HepG2 (cell line): ENCODE data around the gene PDE3A. TPM values are rescaled to one million over a fixed set of nuclear protein-coding genes. Genes with fewer than 3 reads are reported as not detected.

Experiments used
- ATAC-seq: fragments of 200-7000 bp; cut with Tn5 transposase; 3 replicates; pipeline ENCODE4 v1.9.1; 2020; ENCODE audit warnings: mild to moderate bottlenecking, moderate library complexity
- BruUV-seq: library from RNA; stranded (reverse); fragments of 400-500 nt; replicated peaks from 2 replicates; lab custom pipeline; 2021; lab: Mats Ljungman, UMichigan
- CTCF ChIA-PET: fragments of 300-600 bp; formaldehyde crosslinking; extraction: SDS; loops from one replicate; lab custom pipeline; 2021; ENCODE audit warnings: low total read pairs, inconsistent platforms, low intra/inter-chr PET ratio; lab: Yijun Ruan, JAX
- POLR2A ChIA-PET: fragments of 350-600 bp; sonication (Branson Sonifier 250); formaldehyde crosslinking; loops from one replicate; lab custom pipeline; 2020; ENCODE audit warnings: antibody characterized with exemption, inconsistent platforms; lab: Yijun Ruan, JAX
- DNase-seq: peaks from one replicate; pipeline ENCODE4 v3.0.0-alpha.2; 2015; ENCODE audit warnings: low spot score
- FAIRE-seq: peaks from 3 replicates; lab custom pipeline; 2011; peaks lifted over from hg19 to GRCh38; lab: Jason Lieb, UNC
- H2AFZ ChIP-seq: one replicate; pipeline ENCODE4 v1.6.1; 2011; ENCODE audit warnings: low read length, inconsistent platforms
- H3K27ac ChIP-seq: fragments of 300-600 bp; 3 replicates; pipeline ENCODE4 v1.8.0; 2011; ENCODE audit warnings: mixed run types, mild to moderate bottlenecking, mixed read lengths, low read length, inconsistent platforms; ENCODE audit not compliant: insufficient read depth; ENCODE audit errors: extremely low read length
- H3K27me3 ChIP-seq, 2 experiments: fragments of 200-600 bp in 1 of 2; 2 replicates in 1 of 2; 3 replicates in 1 of 2; pipeline versions ENCODE4 v1.6.0 to v1.8.0; 2011; ENCODE audit warnings: low read length in 2 of 2, mild to moderate bottlenecking in 2 of 2, moderate library complexity in 2 of 2, inconsistent platforms in 1 of 2; ENCODE audit not compliant: insufficient read depth in 2 of 2, control insufficient read depth in 1 of 2
- H3K36me3 ChIP-seq, 2 experiments: fragments of 200-600 bp in 1 of 2; replicated peaks in 1 of 2; 2 replicates in 1 of 2; 3 replicates in 1 of 2; pipeline versions ENCODE4 v1.5.1 to v1.8.0; 2011; ENCODE audit warnings: low read length in 2 of 2, inconsistent platforms in 1 of 2; ENCODE audit not compliant: insufficient read depth in 2 of 2, control insufficient read depth in 1 of 2
- H3K4me1 ChIP-seq: 2 replicates; pipeline ENCODE4 v1.5.1; 2012; ENCODE audit warnings: low read length, inconsistent platforms; ENCODE audit not compliant: insufficient read depth
- H3K4me2 ChIP-seq: 2 replicates; pipeline ENCODE4 v1.6.0; 2011; ENCODE audit warnings: low read depth, low read length, inconsistent platforms
- H3K4me3 ChIP-seq, 3 experiments: fragments of 200-600 bp in 1 of 3; sonication (generic), shearing (Covaris generic) in 1 of 3; replicated peaks in 1 of 3; 2 replicates each; pipeline ENCODE4 v1.5.1; 2011 to 2016; ENCODE audit warnings: low read length in 3 of 3, inconsistent platforms in 2 of 3, low read depth in 2 of 3, mild to moderate bottlenecking in 2 of 3, control low read depth in 1 of 3, mixed read lengths in 1 of 3; ENCODE audit not compliant: insufficient read depth in 1 of 3
- H3K79me2 ChIP-seq: one replicate; pipeline ENCODE4 v1.6.1; 2011; ENCODE audit warnings: low read length, inconsistent platforms; ENCODE audit not compliant: insufficient read depth
- H3K9ac ChIP-seq: 2 replicates; pipeline ENCODE4 v1.6.0; 2011; ENCODE audit warnings: mild to moderate bottlenecking, low read depth, low read length, inconsistent platforms; ENCODE audit not compliant: insufficient read depth
- H3K9me3 ChIP-seq: 2 replicates; pipeline ENCODE4 v1.5.1; 2012; ENCODE audit warnings: mild to moderate bottlenecking, low read length
- H4K20me1 ChIP-seq: 2 replicates; pipeline ENCODE4 v1.6.0; 2011; ENCODE audit warnings: inconsistent platforms, mild to moderate bottlenecking, low read length, moderate library complexity; ENCODE audit not compliant: insufficient read depth
- CBX2 ChIP-seq, 2 experiments: fragments of 200-600 bp in 1 of 2; sonication (generic); formaldehyde crosslinking in 1 of 2; IDR thresholded peaks; 2 replicates each; pipeline versions ENCODE4 v1.7.0 to v1.8.1; 2018 to 2022; ENCODE audit warnings: low read depth in 2 of 2, low read length in 1 of 2, mild to moderate bottlenecking in 1 of 2, missing genetic modification reagents in 1 of 2
- CREB1 ChIP-seq, 2 experiments: fragments of 450-650 bp in 1 of 2; IDR thresholded peaks; 2 replicates each; pipeline ENCODE4 v1.6.1; 2016 to 2017; ENCODE audit warnings: control low read depth in 1 of 2, mild to moderate bottlenecking in 1 of 2, missing compliant biosample characterization in 1 of 2, missing genetic modification characterization in 1 of 2
- DPF2 ChIP-seq: sonication (generic); formaldehyde crosslinking; IDR thresholded peaks from 2 replicates; pipeline ENCODE4 v1.4.0; 2020; ENCODE audit warnings: mild to moderate bottlenecking, low read depth, missing genetic modification reagents, borderline replicate concordance
- REPIN1 ChIP-seq: sonication (generic); formaldehyde crosslinking; IDR thresholded peaks from 2 replicates; pipeline ENCODE4 v1.8.0; 2022; ENCODE audit warnings: missing genetic modification reagents, low read depth, mild to moderate bottlenecking, borderline replicate concordance
- ZNF431 ChIP-seq: sonication (generic); formaldehyde crosslinking; IDR thresholded peaks from 2 replicates; pipeline ENCODE4 v1.9.0; 2022; ENCODE audit warnings: missing genetic modification reagents, low read depth, mild to moderate bottlenecking, borderline replicate concordance
- WGBS: methylation state at CpG from one replicate; pipeline ENCODE4 v1.1.6; 2017; ENCODE audit warnings: low lambda C conversion rate; 5-methylcytosine and 5-hydroxymethylcytosine counted together
- in situ Hi-C: cut with HindIII; loops from 2 replicates; pipeline ENCODE4 v1.10.0; 2017; ENCODE audit warnings: low pct_unique_long_range_greater_than_20kb; ENCODE audit not compliant: extremely low pct_ligation_motif_present
- intact Hi-C: fragments of 100-400 bp; cut with micrococcal nuclease; formaldehyde crosslinking; loops from one replicate; pipeline ENCODE4 v1.10.0; 2022; ENCODE audit not compliant: unreplicated experiment
- polyA plus RNA-seq, 8 experiments: library from polyadenylated mRNA; depleted of rRNA in 3 of 8; stranded (reverse) in 7 of 8; unstranded in 1 of 8; fragments of >200 nt; fragmentation: Illumina TruSeq in 4 of 8; extraction: Trizol in 4 of 8; gene quantifications; 2 replicates each; pipeline versions ENCODE4 v1.2.1 to v1.2.3, GENCODE V29; 2011 to 2016; ENCODE audit warnings: low read depth in 4 of 8, missing spikeins in 1 of 8, mixed read lengths in 1 of 8; ENCODE audit not compliant: insufficient read depth in 1 of 8
- total RNA-seq, 5 experiments: library from RNA; depleted of rRNA; stranded (reverse); fragments of >200 nt; fragmentation: Illumina TruSeq; extraction: Trizol; gene quantifications; 2 replicates each; pipeline ENCODE4 v1.2.3, GENCODE V29; 2016; ENCODE audit warnings: low read depth in 1 of 5

PDE3A gene
- total and polyA plus RNA-seq, 2 of the 13 experiments (the other 11 are each of a cell fraction or from before 2014, with no cell fraction given): 0.77 to 1.5 TPM

GRCh38 chr12:20472102-20472782 lies 103.9 kb downstream of the PDE3A start:
- H3K9me3 ChIP-seq: no peaks in the 10 kb centered on the region
- DNase-seq (no peak), ATAC-seq (no peak), FAIRE-seq (no peak)
- no peak overlapping the region for H3K9ac ChIP-seq
- no peak overlapping the region for H3K27ac ChIP-seq
- H2AFZ ChIP-seq: no peak overlapping the region
- H3K79me2 ChIP-seq: no peaks in the 10 kb centered on the region
- intact Hi-C loops: no loop called here
- no peaks in the 10 kb centered on the region for H3K36me3 ChIP-seq
- POLR2A ChIA-PET: no interaction called here
- no peak overlapping the region for H3K4me3 ChIP-seq
- in situ Hi-C loops: loop anchor here (25.0 kb wide), 1 partner anchor 340 kb away; the partner anchor contains the start of gene SLCO1B3
- H3K4me1 ChIP-seq: no peaks in the 10 kb centered on the region
- H4K20me1 ChIP-seq: no peaks in the 10 kb centered on the region
- no TSS peak for BruUV-seq
- CTCF ChIA-PET: no interaction called here
- TF ChIP-seq CBX2 (IDR thresholded peaks at IDR 0.05; ENCODE audit: low read depth, low read length) (no peak), CBX2 (CRISPR knock-in tag; IDR thresholded peaks at IDR 0.05; ENCODE audit: low read depth) (no peak), ZNF431 (CRISPR knock-in tag) (no peak), DPF2 (CRISPR knock-in tag) (no peak)
- no peak overlapping the region for H3K4me2 ChIP-seq
- WGBS: 51% methylated on average over 2 of the region's 2 CpGs
- no peaks in the 10 kb centered on the region for H3K27me3 ChIP-seq

GRCh38 chr12:20473133-20473532 lies 104.8 kb downstream of the PDE3A start:
- DNase-seq: no peak
- Histone ChIP-seq H3K9me3 (no peaks in the 10 kb centered on the region), H3K27me3 (no peaks in the 10 kb centered on the region), H3K9ac (no peak overlapping the region), H3K79me2 (no peaks in the 10 kb centered on the region), H4K20me1 (no peaks in the 10 kb centered on the region), H3K4me2 (no peak overlapping the region), H3K4me3 (no peak overlapping the region), H3K4me1 (no peaks in the 10 kb centered on the region), H3K36me3 (no peaks in the 10 kb centered on the region), H2AFZ (no peak overlapping the region), H3K27ac (no peak overlapping the region)
- 12% methylated on average over 5 of the region's 5 CpGs for WGBS
- TF ChIP-seq REPIN1 (CRISPR knock-in tag): no peak
- TF ChIP-seq CREB1 (IDR thresholded peaks at IDR 0.05): peak; percentile 53; the same call in 1 of the 2 replicates
- no peak for TF ChIP-seq CREB1 (CRISPR knock-in tag; IDR thresholded peaks at IDR 0.05)
- no TSS peak for BruUV-seq
- POLR2A ChIA-PET: no interaction called here
- no peak for ATAC-seq
- no peak for FAIRE-seq
- CTCF ChIA-PET: no interaction called here
- intact Hi-C loops: no loop called here
- in situ Hi-C loops: loop anchor here (25.0 kb wide), 1 partner anchor 339 kb away; the partner anchor contains the start of gene SLCO1B3
